IPS-15b (cell line): Measurements from ENCODE around the gene ESYT2.
"Not testable (repeated sequence)": the region's sequence is repeated elsewhere in the genome, so short reads cannot be mapped to it uniquely, and the experiment has no call there.

Source experiments
- H3K27me3 ChIP-seq: one replicate; pipeline ENCODE4 v1.6.1; 2013; ENCODE audit warnings: low read length; ENCODE audit not compliant: control insufficient read depth, insufficient read depth
- H3K36me3 ChIP-seq: one replicate; pipeline ENCODE4 v1.6.1; 2013; ENCODE audit warnings: low read length; ENCODE audit not compliant: control insufficient read depth, insufficient read depth
- H3K4me1 ChIP-seq: one replicate; pipeline ENCODE4 v1.6.1; 2013; ENCODE audit warnings: mild to moderate bottlenecking, low read length; ENCODE audit not compliant: control insufficient read depth, insufficient read depth
- H3K4me3 ChIP-seq: one replicate; pipeline ENCODE4 v1.5.1; 2013; ENCODE audit warnings: low read depth, low read length
- H3K9ac ChIP-seq: one replicate; pipeline ENCODE4 v1.6.1; 2013; ENCODE audit warnings: low read depth, mild to moderate bottlenecking, low read length
- H3K9me3 ChIP-seq: one replicate; pipeline ENCODE4 v1.6.1; 2013; ENCODE audit warnings: mild to moderate bottlenecking, low read length; ENCODE audit not compliant: control insufficient read depth, insufficient read depth

ESYT2 gene

DNA sequence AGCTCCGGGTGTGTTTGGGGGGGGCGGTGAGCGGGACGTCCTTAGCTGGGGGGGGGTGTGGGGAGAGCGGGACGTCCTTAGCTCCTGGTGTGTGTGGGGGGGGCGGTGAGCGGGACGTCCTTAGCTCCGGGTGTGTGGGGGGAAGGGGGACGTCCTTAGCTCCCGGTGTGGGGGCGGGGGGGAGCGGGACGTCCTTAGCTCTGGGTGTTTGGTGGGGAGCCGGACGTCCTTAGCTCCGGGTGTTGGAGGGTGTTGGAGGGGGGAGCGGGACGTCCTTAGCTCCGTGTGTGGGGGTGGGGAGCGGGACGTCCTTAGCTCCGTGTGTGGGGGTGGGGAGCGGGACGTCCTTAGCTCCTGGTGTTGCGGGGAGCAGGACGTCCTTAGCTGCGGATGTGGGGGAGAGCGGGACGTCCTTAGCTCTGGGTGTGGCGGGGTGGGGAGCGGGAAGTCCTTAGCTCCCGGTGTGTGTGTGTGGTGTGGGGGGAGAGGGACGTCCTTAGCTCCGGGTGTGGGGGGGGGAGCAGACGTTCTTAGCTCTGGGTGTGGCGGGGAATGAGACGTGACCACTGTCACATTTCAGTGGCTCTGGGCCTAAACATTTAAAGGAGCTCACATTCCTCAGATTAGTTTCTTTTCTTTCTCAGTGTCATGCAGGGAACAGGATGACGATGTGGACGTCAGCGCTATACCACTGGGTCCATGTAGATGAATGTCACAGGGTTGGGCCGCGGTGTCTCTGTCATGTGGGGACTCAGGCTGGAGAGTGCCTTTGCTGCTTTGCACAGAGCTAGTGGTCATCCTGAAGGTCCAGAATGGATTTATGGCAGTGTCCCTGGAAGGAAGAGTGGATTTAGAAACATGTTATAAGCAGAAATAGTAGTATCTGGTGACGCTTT, 34.5 kb upstream of the ESYT2 start:
- peaks cover 6% of the 10 kb centered on the region for H3K27me3 ChIP-seq
- peaks cover 17% of the 10 kb centered on the region for H3K4me1 ChIP-seq
- H3K9me3 ChIP-seq = no peaks in the 10 kb centered on the region
- H3K36me3 ChIP-seq = no peaks in the 10 kb centered on the region
- H3K4me3 ChIP-seq = peak overlapping the region; percentile 42
- H3K9ac ChIP-seq = no peak overlapping the region

DNA sequence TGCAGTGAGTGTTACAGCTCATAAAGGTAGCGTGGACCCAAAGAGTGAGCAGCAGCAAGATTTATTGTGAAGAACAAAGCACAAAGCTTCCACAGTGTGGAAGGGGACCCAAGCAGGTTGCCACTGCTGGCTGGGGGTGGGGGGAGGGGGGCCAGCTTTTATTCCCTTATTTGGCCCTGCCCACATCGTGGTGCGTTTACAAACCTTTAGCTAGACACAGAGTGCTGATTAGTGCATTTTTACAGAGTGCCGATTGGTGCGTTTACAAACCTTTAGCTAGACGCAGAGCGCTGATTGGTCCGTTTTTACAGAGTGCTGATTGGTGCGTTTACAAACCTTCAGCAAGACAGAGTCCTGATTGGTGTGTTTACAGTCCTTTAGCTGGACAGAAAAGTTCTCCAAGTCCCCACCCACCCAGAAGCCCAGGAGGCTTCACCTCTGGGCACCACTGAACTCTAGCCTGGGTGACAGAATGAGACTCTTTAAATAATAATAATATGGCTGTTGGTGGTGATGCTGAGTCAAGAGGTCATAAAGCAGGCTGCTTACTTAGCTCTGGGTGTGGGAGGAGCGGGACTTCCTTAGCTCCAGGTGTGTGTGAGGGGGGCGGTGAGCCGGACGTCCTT, 33.8 kb upstream of the ESYT2 start:
- not testable (repeated sequence) for H3K36me3 ChIP-seq, H3K9ac ChIP-seq, H3K9me3 ChIP-seq, H3K27me3 ChIP-seq
- Histone ChIP-seq H3K4me1 (peaks cover 22% of the 10 kb centered on the region), H3K4me3 (peak overlapping the region; percentile 10)

DNA sequence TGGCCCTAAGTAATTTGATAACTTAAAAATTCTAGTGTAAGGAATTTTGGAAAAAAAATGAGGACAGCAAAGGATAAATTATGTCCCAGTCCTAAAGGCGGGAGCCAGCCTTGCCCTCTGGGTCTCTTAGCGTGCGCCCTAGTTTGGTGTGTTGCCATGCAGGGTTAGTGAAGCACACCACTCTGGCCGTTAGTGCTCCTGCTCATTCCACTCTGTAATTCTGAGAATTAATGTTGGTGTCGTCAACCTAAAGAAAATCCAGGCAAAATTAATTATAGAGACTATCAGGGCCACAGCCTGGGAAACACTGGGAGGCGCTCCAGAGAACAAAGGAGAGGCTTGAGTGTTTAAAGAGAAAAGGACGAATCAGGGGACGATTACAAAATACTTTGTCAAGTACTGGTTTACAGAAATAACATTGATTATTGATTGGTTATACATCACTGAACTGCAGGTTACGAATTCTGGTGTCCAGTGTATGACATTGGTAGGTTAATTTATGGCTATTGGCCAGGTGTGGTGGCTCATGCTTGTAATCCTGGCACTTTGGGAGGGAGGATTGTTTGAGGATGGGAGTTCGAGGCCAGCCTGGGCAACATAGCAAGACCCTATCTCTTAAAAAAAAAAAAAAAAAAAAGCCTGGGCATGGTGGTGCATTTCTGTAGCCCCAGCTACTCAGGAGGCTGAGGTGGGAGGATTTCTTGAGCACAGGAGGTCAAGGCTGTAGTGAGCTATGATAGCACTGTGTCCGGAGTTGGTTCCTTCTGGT, 32.8 kb upstream of the ESYT2 start:
- Histone ChIP-seq H3K9me3 (no peaks in the 10 kb centered on the region), H3K27me3 (peaks cover 6% of the 10 kb centered on the region), H3K4me1 (peaks cover 24% of the 10 kb centered on the region), H3K9ac (no peak overlapping the region), H3K36me3 (no peaks in the 10 kb centered on the region), H3K4me3 (no peak overlapping the region)

DNA sequence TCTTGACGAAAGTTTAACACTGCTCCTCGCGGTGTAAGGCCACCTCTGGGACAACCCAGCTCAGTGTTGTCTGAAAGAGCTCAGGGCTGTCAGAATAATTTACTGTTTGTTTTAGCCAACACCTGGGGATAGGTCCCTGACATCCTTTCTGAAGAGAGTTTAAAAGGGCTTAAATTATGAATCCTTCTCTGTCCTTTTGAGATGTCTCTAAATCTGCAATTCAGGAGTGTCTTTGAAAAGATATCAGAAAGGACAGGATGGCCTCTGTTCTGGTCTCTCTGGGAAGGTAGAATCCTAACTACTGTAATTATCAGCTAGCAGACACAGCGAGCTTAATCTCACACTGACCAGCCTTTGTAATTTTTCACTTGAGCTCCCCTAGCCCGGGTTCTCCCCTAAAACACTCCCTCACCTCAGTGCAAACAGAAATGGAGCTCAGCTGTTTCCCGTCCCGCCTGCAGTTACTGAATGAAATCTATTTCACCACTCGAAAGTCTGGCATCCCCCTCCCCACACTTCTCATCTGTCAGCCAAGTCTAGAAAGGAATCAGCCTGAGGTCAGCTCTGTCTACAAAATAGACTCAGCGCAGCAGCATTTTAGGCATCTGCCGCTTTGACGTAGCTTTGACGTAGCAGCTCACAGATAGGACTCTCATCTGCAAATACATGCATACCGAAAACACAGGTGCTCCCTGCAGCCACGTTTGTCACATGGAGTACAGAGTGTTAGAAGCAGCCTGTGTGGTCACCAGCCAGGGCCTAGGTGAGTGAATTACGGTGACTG, 31.9 kb upstream of the ESYT2 start:
- Histone ChIP-seq H3K9ac (no peak overlapping the region), H3K36me3 (no peaks in the 10 kb centered on the region)

DNA sequence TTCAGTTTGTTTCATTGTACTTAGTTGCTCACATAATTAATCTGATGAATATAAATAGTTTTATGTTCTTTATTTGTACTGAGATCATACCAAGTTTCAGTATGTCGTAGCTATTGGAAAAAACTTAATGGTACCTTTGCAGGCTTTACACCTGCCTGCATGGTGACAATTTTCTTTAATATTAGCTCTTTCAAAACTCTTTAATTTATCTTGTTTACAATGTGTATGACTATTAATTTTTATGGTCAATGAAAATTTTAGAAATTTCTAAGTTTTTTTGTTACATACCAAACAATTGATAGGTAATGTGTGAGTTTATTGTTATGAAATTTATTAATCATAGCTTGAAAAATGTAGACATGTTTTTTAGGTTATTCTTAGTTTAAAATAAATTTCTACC, 31.1 kb upstream of the ESYT2 start:
- Histone ChIP-seq H3K4me1 (peaks cover 24% of the 10 kb centered on the region), H3K9ac (no peak overlapping the region), H3K9me3 (no peaks in the 10 kb centered on the region), H3K4me3 (peak overlapping the region; percentile 5), H3K27me3 (peaks cover 6% of the 10 kb centered on the region), H3K36me3 (no peaks in the 10 kb centered on the region)

More for the DNA sequence above, 31.9 kb upstream of the ESYT2 start:
- Histone ChIP-seq H3K4me3 (no peak overlapping the region), H3K4me1 (peaks cover 24% of the 10 kb centered on the region), H3K27me3 (peaks cover 6% of the 10 kb centered on the region), H3K9me3 (no peaks in the 10 kb centered on the region)

DNA sequence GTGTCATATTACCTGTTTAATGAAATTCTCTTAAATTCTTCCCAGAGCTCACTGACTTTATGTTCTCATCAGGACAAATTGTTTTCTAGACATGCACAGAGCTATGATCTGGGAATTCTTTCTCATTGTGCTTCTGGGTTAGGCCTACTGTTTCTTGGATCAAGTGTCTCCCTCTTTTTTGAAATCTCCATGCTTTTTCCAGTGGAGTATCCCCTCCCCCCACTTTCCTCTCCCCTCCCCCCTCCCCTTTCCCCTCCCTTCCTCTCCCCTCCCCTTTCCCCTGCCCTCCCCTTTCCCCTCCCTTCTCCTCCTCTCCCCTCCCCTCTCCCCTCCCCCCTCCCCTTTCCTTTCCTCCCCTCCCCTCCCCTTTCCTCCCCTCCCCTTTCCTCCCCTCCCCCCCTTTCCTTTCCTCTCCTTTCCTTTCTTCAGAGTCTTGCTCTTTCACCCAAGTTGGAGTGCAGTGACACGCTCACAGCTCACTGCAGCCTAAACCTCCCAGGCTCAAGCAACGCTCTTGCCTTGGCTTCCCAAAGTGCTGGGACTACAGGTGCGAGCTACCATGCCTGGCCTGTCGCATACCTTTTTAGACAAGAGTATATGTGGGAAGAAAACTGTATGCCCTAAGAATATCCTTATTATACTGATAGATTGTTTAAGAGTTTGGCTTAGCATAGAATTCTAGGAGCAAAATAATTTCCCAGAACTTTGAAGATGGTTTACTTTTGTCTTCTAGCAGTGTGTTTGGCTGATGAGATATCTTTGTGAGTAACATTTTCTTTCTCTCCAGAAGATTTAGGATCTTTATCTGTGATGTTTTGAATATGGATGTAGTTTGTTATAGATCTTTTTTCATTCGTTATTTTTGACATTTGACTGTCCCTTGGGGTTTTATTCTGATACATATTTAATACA, 29.5 kb upstream of the ESYT2 start:
- Histone ChIP-seq H3K9ac (no peak overlapping the region), H3K36me3 (no peaks in the 10 kb centered on the region), H3K4me3 (peak overlapping the region; percentile 54), H3K4me1 (peaks cover 24% of the 10 kb centered on the region), H3K9me3 (no peaks in the 10 kb centered on the region), H3K27me3 (no peaks in the 10 kb centered on the region)

DNA sequence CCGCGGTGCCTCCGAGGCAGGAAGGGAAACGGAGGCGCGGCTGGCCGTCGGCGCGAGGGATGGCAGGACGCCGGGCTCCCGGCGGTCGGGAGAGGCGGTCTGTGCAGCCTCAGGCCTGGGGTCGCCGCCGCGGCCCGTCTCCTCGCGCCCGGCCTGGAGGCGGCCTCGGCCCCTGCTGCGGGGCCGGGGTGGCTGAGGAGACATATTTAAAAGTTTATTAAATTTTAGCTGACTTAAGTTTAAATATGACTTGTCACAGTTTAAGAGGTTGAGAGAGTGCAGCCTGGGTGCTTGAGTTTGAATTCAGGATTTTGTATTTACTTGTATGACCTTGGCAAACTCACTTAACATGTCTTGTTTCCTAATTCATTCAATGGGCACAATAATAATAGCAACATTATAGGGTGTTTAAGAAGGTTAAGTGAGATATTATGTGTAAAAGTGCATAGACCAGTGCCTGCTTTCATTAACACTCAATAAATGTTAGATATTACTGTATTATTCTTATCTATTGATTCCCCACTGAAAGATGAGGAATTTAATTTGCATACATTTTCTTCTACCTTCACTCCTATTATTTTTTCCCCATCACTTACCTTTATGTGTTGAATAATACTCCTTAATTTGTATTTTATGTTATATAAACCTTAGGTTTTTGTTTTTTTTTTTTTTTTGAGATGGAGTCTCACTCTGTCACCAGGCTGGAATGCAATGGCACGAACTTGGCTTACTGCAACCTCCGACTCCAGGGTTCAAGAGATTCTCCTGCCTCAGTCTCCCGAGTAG, 27.8 kb upstream of the ESYT2 start:
- no peaks in the 10 kb centered on the region for H3K9me3 ChIP-seq
- peak overlapping the region; percentile 84 for H3K4me3 ChIP-seq
- H3K4me1 ChIP-seq = peaks cover 24% of the 10 kb centered on the region
- no peak overlapping the region for H3K9ac ChIP-seq
- no peaks in the 10 kb centered on the region for H3K27me3 ChIP-seq
- no peaks in the 10 kb centered on the region for H3K36me3 ChIP-seq

DNA sequence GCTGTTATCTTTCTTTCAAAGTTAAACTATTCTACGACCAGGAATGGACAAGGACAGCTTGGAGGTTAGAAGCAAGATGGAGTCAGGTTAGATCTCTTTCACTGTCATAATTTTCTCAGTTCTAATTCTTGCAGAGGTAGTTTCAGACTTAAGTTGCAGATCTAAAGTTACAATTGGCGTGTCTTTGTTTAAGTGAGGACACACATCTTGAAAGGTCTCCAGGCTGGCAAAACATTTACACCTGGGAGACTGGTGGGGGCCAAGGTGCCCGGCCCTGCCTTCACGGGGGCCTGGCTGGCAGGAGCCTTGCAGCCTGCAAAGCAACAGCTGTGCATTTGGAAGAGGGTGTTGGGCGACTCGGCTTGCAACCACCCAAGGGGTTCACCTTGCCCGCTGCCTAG, 25.4 kb upstream of the ESYT2 start:
- Histone ChIP-seq H3K4me1 (peaks cover 13% of the 10 kb centered on the region), H3K4me3 (no peak overlapping the region), H3K36me3 (no peaks in the 10 kb centered on the region), H3K9me3 (no peaks in the 10 kb centered on the region), H3K27me3 (no peaks in the 10 kb centered on the region), H3K9ac (no peak overlapping the region)

DNA sequence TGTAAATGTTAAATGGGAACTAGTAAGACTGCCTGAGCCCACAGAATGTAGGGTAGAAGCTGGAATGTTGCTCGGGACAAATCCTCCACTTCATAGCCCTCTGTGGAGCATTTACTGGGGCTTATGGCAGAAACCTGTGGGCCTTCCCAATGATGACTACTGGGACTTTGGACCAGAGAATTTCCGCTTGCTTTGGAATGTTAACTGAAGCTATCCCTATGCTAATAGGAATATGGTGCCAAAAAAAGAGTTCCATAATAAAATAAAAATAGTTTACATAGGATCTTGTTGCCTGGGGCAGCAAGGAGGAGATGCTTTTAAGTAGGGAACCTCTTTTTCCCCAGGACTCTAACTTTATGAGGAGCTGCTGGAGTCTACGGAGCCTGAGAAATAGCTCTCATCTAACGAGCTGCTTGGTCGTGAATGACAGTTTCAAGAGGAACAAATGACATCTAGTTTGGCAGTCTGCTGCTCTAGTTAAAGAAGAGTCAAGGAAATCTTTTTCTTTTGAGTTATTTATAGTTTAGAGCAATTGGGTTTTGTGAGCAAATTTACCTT, 21.3 kb upstream of the ESYT2 start:
- no peaks in the 10 kb centered on the region for H3K4me1 ChIP-seq
- no peak overlapping the region for H3K9ac ChIP-seq
- H3K27me3 ChIP-seq = no peaks in the 10 kb centered on the region
- peaks cover 13% of the 10 kb centered on the region for H3K9me3 ChIP-seq
- no peak overlapping the region for H3K4me3 ChIP-seq
- H3K36me3 ChIP-seq = peaks cover 2% of the 10 kb centered on the region
